SHP77 (cell line): Measurements from ENCODE around the gene CP.
"Not testable (repeated sequence)": the region's sequence is repeated elsewhere in the genome, so short reads cannot be mapped to it uniquely, and the experiment has no call there.

Experiments
- DNase-seq, 2 experiments: peaks; one replicate each; lab custom pipeline; 2025; lab: John Stamatoyannopoulos, UW

The CP gene

DNA sequence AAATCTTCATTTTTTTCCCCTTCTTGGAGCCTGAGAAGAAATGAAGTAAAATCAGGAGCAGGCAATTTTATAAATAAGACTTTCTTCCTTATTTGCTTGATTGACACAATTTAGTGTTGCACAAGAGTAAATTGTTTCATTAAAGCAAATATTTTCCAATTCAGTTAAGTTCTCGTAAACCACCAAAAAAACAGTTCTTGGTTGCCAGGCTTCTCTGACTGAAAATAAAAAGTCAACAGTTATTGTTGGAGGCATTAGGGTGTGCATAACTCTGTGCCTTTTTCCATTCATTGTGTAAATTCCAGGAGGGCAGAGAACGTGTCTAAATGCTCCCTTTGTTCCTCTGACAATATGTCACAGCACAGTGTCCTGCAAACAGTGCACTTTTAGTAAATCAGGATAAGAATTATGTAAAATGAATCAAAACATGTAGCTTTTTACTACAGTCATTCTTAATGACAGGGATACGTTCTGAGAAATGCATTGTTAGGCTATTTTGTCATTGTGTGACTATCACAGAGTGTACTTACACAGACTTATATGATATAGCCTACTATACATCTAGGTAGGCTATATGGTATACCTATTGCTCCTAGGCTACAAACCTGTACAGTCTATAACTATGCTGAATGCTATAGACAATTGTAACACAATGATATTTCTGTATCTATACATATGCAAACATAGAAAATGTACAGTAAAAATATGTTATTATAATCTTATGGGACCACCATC is at the start of gene CP:
Gene CP (minus strand): TSS at position 47 of the 735 bp plus-strand sequence. CDS start 37 bp downstream, at position 10.
- no peak for DNase-seq

DNA sequence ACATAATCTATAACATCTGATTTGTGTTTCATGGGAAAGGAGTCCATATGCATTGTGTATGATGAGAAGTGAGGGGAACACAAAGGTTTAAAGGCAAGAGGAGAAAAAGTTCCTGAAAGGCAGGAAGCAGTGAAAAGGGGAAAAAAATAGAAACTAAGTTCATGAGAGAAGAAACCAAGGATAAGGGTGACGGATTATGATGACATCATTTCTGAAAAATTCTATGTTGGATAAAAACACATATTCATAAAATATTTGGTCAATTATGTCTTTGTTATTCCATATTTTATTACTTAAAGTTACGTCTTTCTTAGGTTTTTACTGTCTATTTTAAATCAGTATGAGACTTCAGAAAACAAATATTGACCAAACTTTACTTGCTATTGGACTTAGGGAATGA is 48.6 kb upstream of the CP start:
- DNase-seq: no peak

GRCh38 chr3:149269687-149270086 is 48.1 kb upstream of the CP start:
- DNase-seq: no peak

DNA sequence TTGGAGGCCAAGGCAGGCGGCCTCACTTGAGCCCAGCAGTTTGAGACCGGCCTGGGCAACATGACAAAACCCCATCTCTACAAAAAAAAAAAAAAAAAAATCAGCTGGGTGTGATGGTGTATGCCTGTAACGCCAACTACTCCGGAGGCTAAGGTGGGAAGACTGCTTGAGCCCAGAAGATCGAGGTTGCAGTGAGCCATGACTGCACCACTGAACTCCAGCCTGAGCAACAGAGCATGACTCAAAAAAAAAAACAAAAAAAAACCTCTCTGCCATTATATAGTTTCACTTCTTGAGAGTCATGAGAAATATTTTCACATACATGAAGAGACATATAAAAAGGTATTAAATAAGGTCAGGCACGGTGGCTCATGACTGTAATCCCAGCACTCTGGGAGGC is 45.9 kb upstream of the CP start:
- DNase-seq: no peak

- no peak for DNase-seq
These were observed 45.1 kb upstream of the CP start for GRCh38 chr3:149266736-149267135.

DNA sequence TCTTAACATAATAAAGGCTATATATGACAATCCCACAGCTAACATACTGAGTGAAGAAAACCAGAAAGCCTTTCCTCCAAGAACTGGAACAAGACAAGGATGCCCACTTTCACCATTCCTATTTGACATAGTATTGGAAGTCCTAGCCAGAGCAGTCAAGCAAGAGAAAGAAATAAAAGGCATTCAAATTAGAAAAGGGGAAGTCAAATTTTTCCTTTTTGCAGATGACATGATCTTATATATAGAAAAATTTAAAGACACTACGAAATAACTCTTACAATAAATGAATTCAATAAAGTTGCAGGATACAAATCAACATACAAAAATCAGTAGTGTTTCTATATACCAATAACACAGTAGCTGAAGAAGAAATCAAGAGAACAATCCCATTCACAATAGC is 42.2 kb upstream of the CP start:
- no peak for DNase-seq

DNA sequence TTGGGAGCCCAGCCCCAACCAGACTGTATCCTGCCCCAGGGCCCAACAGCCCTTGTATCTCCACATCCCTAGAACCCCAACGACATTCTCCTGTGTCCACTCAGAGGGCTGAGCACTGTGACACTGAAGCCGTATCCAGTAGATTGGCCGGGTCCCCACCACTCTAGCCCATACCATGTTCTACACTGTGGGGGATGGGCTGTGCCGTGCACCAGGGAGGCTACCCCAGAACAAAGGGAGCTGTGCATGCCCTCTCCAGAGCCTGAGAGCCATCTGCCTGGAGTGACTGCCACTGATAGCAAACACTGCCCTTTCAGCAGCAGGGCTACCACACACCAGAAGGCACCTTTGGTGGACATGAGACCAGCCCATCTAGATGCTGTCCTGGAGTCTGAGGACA is 37.1 kb upstream of the CP start:
- DNase-seq: no peak

GRCh38 chr3:149258298-149258697 is 36.7 kb upstream of the CP start:
- peak in 1 of 2 experiments; percentile 27 for DNase-seq

- DNase-seq: no peak
These were observed 30.6 kb upstream of the CP start for GRCh38 chr3:149252272-149252671.

DNA sequence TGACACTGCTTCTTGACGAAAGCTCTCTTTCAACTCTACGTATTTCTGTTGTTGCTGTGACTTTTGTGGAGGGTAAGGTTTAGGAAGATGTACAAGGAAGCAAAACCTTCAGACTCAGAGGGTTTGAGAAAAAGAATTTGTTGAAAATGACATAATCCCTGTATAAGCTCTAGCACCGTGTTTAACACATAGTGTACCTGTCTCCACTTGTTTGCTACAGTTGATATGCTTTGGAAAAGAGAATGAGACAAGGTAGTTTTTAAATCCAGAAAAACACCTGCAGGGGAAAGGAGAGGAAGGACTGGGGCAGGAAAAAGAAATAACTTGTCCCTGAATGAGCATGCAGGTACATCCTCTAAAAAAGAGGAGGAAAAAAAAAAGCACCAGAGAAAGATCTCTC is 29.6 kb upstream of the CP start:
- no peak for DNase-seq

DNA sequence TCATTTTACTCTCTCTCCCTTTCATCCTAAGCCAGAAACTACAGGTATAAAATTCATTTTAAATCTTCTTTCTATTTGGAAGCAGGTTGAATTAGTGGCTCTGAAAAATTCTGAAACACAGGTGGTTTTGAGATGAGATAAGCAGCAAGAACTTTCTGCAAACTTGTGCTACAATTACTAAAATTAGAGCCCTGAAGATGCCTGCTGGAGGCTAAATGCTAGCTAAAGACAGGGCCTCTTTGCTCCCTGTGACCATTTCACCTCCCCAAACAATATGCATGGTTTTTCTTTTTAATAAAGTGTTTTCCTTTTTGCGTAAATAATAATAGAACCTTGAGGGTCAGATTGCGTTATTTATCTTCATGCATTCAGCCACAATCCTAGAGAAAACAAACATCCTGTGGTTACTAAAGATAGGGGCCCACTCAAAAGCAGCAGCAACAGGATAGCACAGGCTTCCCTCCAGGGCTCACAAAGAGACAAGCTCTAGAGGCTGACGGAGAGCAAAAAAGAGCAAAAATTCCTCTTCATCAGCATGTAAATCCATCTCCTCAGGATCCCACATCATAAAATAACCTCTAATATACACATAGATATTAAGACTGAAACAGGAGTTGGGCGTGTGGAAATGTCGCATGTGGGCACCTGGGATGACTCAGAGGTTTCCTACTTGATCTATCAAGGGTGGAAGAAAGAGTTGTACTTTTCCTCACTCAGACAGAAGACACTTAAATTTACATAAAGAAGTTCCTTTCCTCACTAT is 26.5 kb upstream of the CP start:
- DNase-seq: peak in 1 of 2 experiments; percentile 48

- DNase-seq: no peak
These were observed 25.5 kb upstream of the CP start for GRCh38 chr3:149247008-149247710.

- DNase-seq: no peak
These were observed 24.3 kb upstream of the CP start for GRCh38 chr3:149245738-149246451.

- DNase-seq: no peak
These were observed 21.9 kb upstream of the CP start for GRCh38 chr3:149243540-149243939.

- DNase-seq: no peak
These were observed 17.8 kb upstream of the CP start for GRCh38 chr3:149239357-149239936.

DNA sequence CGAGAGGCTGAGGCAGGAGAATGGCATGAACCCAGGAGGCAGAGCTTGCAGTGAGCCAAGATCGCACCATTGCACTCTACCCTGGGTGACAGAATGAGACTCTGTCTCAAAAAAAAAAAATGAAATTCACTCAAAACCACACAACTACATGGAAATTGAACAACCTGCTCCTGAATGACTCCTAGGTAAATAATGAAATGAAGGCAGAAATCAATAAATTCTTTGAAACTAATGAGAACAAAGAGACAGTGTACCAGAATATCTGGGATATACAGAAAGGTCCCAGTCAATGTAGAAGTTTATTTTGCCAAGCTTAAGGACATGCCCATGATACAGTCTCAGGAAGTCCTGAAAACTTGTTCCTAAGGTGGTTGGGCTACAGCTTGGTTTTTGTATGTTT is 16.6 kb upstream of the CP start:
- not testable (repeated sequence) for DNase-seq

DNA sequence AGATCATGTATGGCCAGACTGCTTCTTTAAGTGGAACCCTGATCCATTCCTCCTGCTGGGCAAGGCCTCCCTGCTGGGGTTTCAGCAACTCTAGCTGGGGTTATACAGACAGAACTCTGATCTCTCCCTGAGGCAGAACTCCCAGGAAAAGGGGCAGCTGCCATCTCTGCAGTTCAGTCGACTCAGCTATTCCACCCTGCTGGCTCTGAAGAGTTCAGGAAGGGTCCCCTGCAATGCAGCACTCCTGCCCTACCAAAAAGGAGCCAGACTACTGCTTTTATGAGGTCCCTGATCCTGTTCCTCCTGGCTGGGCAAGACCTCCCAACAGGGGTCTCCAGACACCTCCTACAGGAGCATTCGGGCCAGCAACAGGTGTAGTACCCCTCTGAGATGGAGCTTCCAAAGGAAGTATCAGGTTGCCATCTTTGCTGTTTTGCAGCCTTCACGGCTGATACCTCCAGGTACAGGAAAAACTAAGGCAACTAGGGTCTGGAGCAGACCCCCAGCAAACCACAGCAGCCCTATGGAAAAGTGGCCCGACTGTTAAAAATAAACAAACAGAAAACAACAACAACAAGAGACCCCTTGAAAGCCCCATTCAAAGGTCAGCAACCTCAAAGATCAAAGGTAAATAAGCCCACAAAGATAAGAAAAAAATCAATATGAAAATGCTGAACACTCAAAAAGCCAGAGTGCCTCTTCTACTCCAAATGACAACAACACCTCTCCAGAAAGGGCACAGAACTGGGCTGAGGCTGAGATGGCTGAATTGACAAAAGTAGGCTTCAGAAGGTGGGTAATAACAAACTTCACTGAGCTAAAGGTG is 14.2 kb upstream of the CP start:
- no peak for DNase-seq

- DNase-seq: no peak
These were observed 13.1 kb upstream of the CP start for GRCh38 chr3:149234671-149235245.

GRCh38 chr3:149233323-149233722 is 11.7 kb upstream of the CP start:
- DNase-seq: no peak

GRCh38 chr3:149231871-149232270 is 10.2 kb upstream of the CP start:
- DNase-seq: no peak
